ENCODE data around the gene SCAF4. TPM values are rescaled to one million over a fixed set of nuclear protein-coding genes. Genes with fewer than 3 reads are reported as not detected.

SCAF4 gene
- total RNA-seq, 1 donor from 2014 or later = 33.4 TPM

DNA sequence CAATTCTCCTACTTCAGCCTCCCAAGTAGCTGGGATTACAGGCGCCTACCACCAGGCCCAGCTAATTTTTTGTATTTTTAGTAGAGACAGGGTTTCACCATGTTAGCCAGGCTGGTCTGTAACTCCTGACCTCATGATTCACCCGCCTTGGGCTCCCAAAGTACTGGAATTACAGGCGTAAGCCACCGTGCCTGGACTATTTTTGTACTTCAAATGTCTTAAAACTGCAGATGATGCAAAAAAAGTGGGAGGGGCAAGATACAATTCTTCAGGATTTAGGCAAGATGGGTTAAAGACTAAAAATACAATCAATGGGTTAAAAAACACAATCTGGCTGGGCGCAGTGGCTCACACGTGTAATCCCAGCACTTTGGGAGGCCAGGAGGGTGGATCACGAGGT lies 4.7 kb downstream of the SCAF4 start:
- intact Hi-C loops (cut with DNase I) = no loop called here
- Histone ChIP-seq H3K27me3 (ENCODE audit: low read depth) (no peaks in the 10 kb centered on the region), H3K27ac (no peak overlapping the region), H3K36me3 (no peaks in the 10 kb centered on the region), H3K9me3 (no peaks in the 10 kb centered on the region), H3K4me1 (peaks cover 55% of the 10 kb centered on the region), H3K4me3 (no peak overlapping the region)
- TF ChIP-seq, protein P1, sequence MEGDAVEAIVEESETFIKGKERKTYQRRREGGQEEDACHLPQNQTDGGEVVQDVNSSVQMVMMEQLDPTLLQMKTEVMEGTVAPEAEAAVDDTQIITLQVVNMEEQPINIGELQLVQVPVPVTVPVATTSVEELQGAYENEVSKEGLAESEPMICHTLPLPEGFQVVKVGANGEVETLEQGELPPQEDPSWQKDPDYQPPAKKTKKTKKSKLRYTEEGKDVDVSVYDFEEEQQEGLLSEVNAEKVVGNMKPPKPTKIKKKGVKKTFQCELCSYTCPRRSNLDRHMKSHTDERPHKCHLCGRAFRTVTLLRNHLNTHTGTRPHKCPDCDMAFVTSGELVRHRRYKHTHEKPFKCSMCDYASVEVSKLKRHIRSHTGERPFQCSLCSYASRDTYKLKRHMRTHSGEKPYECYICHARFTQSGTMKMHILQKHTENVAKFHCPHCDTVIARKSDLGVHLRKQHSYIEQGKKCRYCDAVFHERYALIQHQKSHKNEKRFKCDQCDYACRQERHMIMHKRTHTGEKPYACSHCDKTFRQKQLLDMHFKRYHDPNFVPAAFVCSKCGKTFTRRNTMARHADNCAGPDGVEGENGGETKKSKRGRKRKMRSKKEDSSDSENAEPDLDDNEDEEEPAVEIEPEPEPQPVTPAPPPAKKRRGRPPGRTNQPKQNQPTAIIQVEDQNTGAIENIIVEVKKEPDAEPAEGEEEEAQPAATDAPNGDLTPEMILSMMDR (IDR thresholded peaks at IDR 0.05) = no peak
- no peak for DNase-seq
- no peak for ATAC-seq

DNA sequence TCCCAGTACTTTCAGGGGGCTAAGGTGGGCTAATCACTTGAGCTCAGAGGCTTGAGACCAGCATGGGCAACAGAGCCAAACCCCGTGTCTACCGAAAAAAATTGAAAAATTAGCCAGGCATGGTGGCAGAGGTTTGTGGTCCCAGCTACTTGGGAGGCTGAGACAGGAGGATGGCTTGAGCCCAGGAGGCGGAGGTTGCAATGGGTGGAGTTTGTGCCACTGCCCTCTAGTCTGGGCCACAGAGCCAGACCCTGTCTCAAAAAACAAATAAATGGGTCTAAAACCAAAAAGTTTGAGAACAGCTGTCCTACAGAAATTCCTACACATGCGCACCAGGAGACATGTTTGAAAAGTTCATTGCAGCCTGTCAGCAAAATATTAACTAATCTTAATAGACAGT lies 5.5 kb downstream of the SCAF4 start:
- no peak overlapping the region for H3K4me3 ChIP-seq
- no peaks in the 10 kb centered on the region for H3K27me3 ChIP-seq (ENCODE audit: low read depth)
- DNase-seq (no peak), ATAC-seq (no peak)
- no peak overlapping the region for H3K27ac ChIP-seq
- intact Hi-C loops (cut with DNase I) = no loop called here
- no peaks in the 10 kb centered on the region for H3K9me3 ChIP-seq
- peaks cover 62% of the 10 kb centered on the region for H3K4me1 ChIP-seq
- H3K36me3 ChIP-seq = no peaks in the 10 kb centered on the region
- TF ChIP-seq, protein P1 (IDR thresholded peaks at IDR 0.05) = no peak

DNA sequence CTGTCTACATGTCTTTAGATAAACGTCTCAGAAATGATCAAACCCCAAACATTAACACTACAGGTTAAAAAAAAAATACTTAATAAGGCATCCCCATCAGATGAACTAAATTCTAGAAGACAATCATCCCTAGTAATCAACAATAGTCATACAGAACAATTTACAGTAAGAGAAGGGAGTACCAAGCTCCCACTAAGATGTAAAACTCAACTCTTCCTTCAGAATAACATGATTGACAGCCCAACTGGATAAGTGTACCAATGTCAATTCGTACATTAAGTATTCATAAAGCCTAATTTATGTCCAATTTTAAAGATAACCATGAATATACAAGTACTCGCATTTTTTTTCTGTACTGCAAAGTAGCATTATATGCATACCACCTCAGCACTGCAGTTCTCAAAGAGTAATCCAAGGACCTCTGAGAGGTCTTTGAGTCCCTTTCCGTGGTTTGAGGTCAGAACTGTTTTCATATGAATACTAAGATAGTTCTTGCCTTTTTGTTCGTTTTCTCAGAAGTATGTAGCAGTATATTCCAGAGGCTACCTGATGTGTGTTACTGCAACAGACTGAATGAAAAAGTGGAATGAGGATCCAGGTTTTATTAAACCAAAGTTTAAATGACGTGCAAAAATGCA lies 6.6 kb downstream of the SCAF4 start:
- ATAC-seq (no peak), DNase-seq (no peak)
- H3K4me1 ChIP-seq = peaks cover 67% of the 10 kb centered on the region
- H3K4me3 ChIP-seq = no peak overlapping the region
- no peaks in the 10 kb centered on the region for H3K9me3 ChIP-seq
- no peaks in the 10 kb centered on the region for H3K27me3 ChIP-seq (ENCODE audit: low read depth)
- H3K27ac ChIP-seq = no peak overlapping the region
- TF ChIP-seq, protein P1 (IDR thresholded peaks at IDR 0.05) = no peak
- no peaks in the 10 kb centered on the region for H3K36me3 ChIP-seq
- intact Hi-C loops (cut with DNase I) = no loop called here

DNA sequence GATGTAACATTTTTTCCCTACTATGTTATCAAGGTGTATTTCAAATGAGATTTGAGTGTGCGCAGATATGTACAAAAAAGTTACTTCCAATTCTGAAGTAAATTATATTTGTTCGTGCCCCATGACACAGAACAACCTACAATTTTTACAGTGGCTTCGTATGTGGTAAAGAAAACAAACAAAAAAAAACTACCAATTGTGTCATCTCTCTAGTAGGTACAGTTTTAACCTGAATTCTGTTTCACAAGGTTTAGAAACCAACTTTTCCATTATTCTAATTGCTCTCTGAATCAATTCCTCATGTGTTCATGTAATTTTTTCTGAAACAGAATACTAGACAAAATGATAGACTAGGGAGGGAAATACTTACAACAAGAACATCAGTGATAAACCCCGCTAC lies 7.4 kb downstream of the SCAF4 start:
- TF ChIP-seq, protein P1 (IDR thresholded peaks at IDR 0.05) = no peak
- no peaks in the 10 kb centered on the region for H3K27me3 ChIP-seq (ENCODE audit: low read depth)
- H3K9me3 ChIP-seq = no peaks in the 10 kb centered on the region
- peaks cover 61% of the 10 kb centered on the region for H3K4me1 ChIP-seq
- H3K27ac ChIP-seq = no peak overlapping the region
- DNase-seq (no peak), ATAC-seq (no peak)
- intact Hi-C loops (cut with DNase I) = no loop called here
- no peaks in the 10 kb centered on the region for H3K36me3 ChIP-seq
- H3K4me3 ChIP-seq = no peak overlapping the region

DNA sequence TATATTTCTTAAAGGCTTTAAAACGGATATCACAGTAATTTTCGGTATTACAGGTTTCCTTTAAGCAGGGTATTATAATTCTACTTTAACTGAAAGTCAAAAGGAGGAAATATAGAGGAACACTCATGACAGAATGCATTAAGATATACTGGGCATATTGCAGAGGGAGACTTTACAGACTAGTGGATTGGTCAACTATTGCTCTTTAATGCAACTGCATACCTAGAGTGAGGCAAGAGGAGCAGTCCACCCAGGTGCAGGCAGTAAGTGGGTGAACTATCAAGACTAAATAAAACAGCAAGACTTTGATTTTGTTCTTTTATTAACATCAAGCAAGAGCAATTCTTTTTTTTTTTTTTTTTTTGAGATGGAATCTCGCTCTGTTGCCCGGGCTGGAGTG lies 10.5 kb downstream of the SCAF4 start:
- no peaks in the 10 kb centered on the region for H3K27me3 ChIP-seq (ENCODE audit: low read depth)
- intact Hi-C loops (cut with DNase I) = no loop called here

More for the DNA sequence above, 10.5 kb downstream of the SCAF4 start:
- no peak for ATAC-seq
- TF ChIP-seq, protein P1 (IDR thresholded peaks at IDR 0.05) = no peak
- no peaks in the 10 kb centered on the region for H3K36me3 ChIP-seq
- no peaks in the 10 kb centered on the region for H3K9me3 ChIP-seq
- H3K27ac ChIP-seq = no peak overlapping the region
- H3K4me1 ChIP-seq = peaks cover 35% of the 10 kb centered on the region
- no peak overlapping the region for H3K4me3 ChIP-seq
- no peak for DNase-seq
